Measurements from ENCODE around the gene TBC1D19. TPM values are rescaled to one million over a fixed set of nuclear protein-coding genes. Genes with fewer than 3 reads are reported as not detected.
"Not testable (repeated sequence)": the region's sequence is repeated elsewhere in the genome, so short reads cannot be mapped to it uniquely, and the experiment has no call there.

Gene TBC1D19
- total RNA-seq, 1 experiment from 2014 or later, result 2.2 TPM

GRCh38 chr4:26663888-26664287 is 80.0 kb downstream of the TBC1D19 start:
- TF ChIP-seq POLR2AphosphoS5 (IDR thresholded peaks at IDR 0.05; ENCODE audit: low read depth, low read length), result no peak
- no peak for TF ChIP-seq CTCF (IDR thresholded peaks at IDR 0.05)
- TF ChIP-seq TCF7L2 (IDR thresholded peaks at IDR 0.05; ENCODE audit: low read depth, low read length), result no peak
- TF ChIP-seq SIN3A (IDR thresholded peaks at IDR 0.05; ENCODE audit: borderline replicate concordance, insufficient read depth, low read depth, low read length), result no peak
- no peak for TF ChIP-seq REST (IDR thresholded peaks at IDR 0.05; ENCODE audit: insufficient read depth in 1 of 2, low read depth in 2 of 2, low read length in 1 of 2)
- POLR2A ChIA-PET, result no interaction called here
- in situ Hi-C loops (cut with HindIII; ENCODE audit: low pct_unique_long_range_greater_than_20kb, low sequenced_read_pairs), result no loop called here

GRCh38 chr4:26670903-26671537 is 87.1 kb downstream of the TBC1D19 start:
- TF ChIP-seq SIN3A (IDR thresholded peaks at IDR 0.05; ENCODE audit: borderline replicate concordance, insufficient read depth, low read depth, low read length), result no peak
- TF ChIP-seq TCF7L2 (IDR thresholded peaks at IDR 0.05; ENCODE audit: low read depth, low read length), result no peak
- no peak for TF ChIP-seq CTCF (IDR thresholded peaks at IDR 0.05)
- TF ChIP-seq POLR2AphosphoS5 (IDR thresholded peaks at IDR 0.05; ENCODE audit: low read depth, low read length), result no peak
- no TSS peak for BruUV-seq (replicated peaks)
- CTCF ChIA-PET, result no interaction called here
- POLR2A ChIA-PET, result no interaction called here
- Histone ChIP-seq H3K4me3 (ENCODE audit: low read depth in 2 of 2, low read length in 2 of 2) (no peak overlapping the region), H3K9me3 (ENCODE audit: control insufficient read depth, insufficient read depth, low read depth, low read length) (no peaks in the 10 kb centered on the region), H3K27ac (ENCODE audit: low read length) (no peak overlapping the region), H3K4me1 (ENCODE audit: control insufficient read depth, insufficient read depth, low read length) (no peaks in the 10 kb centered on the region), H3K27me3 (ENCODE audit: control insufficient read depth, insufficient read depth, low read length) (no peaks in the 10 kb centered on the region), H3K36me3 (ENCODE audit: control insufficient read depth, insufficient read depth, low read length) (no peaks in the 10 kb centered on the region)
- ATAC-seq (no peak), DNase-seq (ENCODE audit: low read depth, low spot score) (no peak)
- intact Hi-C loops (cut with micrococcal nuclease; ENCODE audit: unreplicated experiment) (no loop called here), in situ Hi-C loops (cut with HindIII; ENCODE audit: low pct_unique_long_range_greater_than_20kb, low sequenced_read_pairs) (no loop called here)

More at GRCh38 chr4:26663888-26664287, 80.0 kb downstream of the TBC1D19 start:
- no peak overlapping the region for H3K4me3 ChIP-seq (ENCODE audit: low read depth in 2 of 2, low read length in 2 of 2)
- CTCF ChIA-PET, result no interaction called here
- no peak overlapping the region for H3K27ac ChIP-seq (ENCODE audit: low read length)
- H3K36me3 ChIP-seq (ENCODE audit: control insufficient read depth, insufficient read depth, low read length), result no peaks in the 10 kb centered on the region
- no peaks in the 10 kb centered on the region for H3K27me3 ChIP-seq (ENCODE audit: control insufficient read depth, insufficient read depth, low read length)
- no peaks in the 10 kb centered on the region for H3K9me3 ChIP-seq (ENCODE audit: control insufficient read depth, insufficient read depth, low read depth, low read length)
- intact Hi-C loops (cut with micrococcal nuclease; ENCODE audit: unreplicated experiment), result no loop called here
- ATAC-seq (no peak), DNase-seq (ENCODE audit: low read depth, low spot score) (no peak)
- no peaks in the 10 kb centered on the region for H3K4me1 ChIP-seq (ENCODE audit: control insufficient read depth, insufficient read depth, low read length)
- no TSS peak for BruUV-seq (replicated peaks)

GRCh38 chr4:26679040-26679695 is 95.3 kb downstream of the TBC1D19 start:
- POLR2A ChIA-PET; H3K4me3 ChIP-seq (ENCODE audit: low read depth in 2 of 2, low read length in 2 of 2); intact Hi-C loops (cut with micrococcal nuclease; ENCODE audit: unreplicated experiment); H3K27me3 ChIP-seq (ENCODE audit: control insufficient read depth, insufficient read depth, low read length); DNase-seq (ENCODE audit: low read depth, low spot score); CTCF ChIA-PET; H3K4me1 ChIP-seq (ENCODE audit: control insufficient read depth, insufficient read depth, low read length); H3K36me3 ChIP-seq (ENCODE audit: control insufficient read depth, insufficient read depth, low read length); H3K9me3 ChIP-seq (ENCODE audit: control insufficient read depth, insufficient read depth, low read depth, low read length); BruUV-seq (replicated peaks); ATAC-seq; in situ Hi-C loops (cut with HindIII; ENCODE audit: low pct_unique_long_range_greater_than_20kb, low sequenced_read_pairs); H3K27ac ChIP-seq (ENCODE audit: low read length): not testable (repeated sequence)

Data from Panc1 (cell line).